Measurements from ENCODE around the gene NEK7.

Gene NEK7

DNA sequence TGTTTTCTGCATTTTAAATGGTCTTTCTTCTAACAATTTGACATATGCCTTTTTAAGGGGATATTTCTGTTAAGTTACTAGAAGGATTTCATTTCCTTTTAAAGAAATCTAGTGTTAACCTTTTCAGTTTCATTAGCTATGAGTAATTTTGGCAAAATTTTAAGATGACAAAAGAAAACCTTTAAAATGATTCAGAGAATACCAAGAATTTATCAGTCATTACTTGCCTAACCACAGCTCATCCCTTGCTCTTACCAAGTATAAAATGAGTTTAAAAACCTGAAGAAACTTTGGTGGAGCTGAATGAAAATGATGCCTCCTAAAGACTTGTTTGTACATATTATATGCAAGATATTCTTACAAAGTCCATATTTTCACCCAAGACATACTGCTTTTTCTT, 101.7 kb downstream of the NEK7 start:
- Histone ChIP-seq H3K4me1 (ENCODE audit: insufficient read depth, insufficient read length) (no peaks in the 10 kb centered on the region), H3K9me3 (ENCODE audit: insufficient read depth, low read length) (no peaks in the 10 kb centered on the region), H3K27me3 (ENCODE audit: insufficient read depth, insufficient read length) (no peaks in the 10 kb centered on the region), H3K36me3 (ENCODE audit: insufficient read depth, insufficient read length, low read length) (no peaks in the 10 kb centered on the region), H3K9ac (ENCODE audit: insufficient read length, low read depth) (no peak overlapping the region), H3K4me3 (ENCODE audit: insufficient read length, low read depth) (no peak overlapping the region)
- DNase-seq (ENCODE audit: low read depth, low spot score) = no peak
- no peak for TF ChIP-seq ZNF274 (IDR thresholded peaks at IDR 0.05; ENCODE audit: low read depth, low read length)
- no peak for TF ChIP-seq SUZ12 (IDR thresholded peaks at IDR 0.05; ENCODE audit: extremely low read depth, insufficient read depth, insufficient read length)
- TF ChIP-seq YY1 (IDR thresholded peaks at IDR 0.05; ENCODE audit: insufficient read depth, insufficient read length) = no peak

DNA sequence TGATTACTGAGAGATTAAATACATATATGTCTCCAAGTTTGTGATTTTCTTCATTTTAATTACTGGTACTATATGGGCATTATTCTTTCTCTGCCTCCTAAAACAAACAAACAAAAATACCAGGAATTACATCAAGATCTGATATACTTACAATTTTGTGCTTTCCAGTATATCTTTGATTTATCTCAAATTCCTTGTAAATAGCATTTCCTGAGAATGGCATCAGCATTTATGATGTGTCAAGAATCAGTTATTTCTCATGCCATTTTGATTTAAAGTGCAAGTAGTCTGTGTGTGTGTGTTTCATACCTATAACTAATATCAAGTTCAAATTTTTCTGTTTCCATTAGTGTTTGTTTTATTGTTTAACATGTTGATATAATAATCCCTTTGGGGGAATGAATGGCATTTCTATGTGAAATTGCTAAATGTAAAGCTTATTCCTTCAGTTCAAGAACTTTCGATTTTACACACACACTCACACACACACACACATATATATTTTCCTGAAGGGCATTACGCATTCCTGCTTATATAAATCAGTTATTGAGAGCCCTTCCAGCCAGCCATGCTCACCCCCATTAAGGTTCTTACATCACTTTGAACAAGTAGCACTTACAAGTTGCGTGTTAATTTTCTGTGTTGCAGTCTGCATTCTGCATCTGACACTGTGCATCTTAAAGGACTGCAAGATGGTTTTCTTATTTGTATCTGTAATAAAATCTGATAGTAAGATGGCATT, 102.7 kb downstream of the NEK7 start:
- DNase-seq (ENCODE audit: low read depth, low spot score) = no peak
- Histone ChIP-seq H3K9me3 (ENCODE audit: insufficient read depth, low read length) (no peaks in the 10 kb centered on the region), H3K9ac (ENCODE audit: insufficient read length, low read depth) (no peak overlapping the region), H3K27me3 (ENCODE audit: insufficient read depth, insufficient read length) (no peaks in the 10 kb centered on the region), H3K36me3 (ENCODE audit: insufficient read depth, insufficient read length, low read length) (no peaks in the 10 kb centered on the region), H3K4me3 (ENCODE audit: insufficient read length, low read depth) (no peak overlapping the region), H3K4me1 (ENCODE audit: insufficient read depth, insufficient read length) (no peaks in the 10 kb centered on the region)
- no peak for TF ChIP-seq YY1 (IDR thresholded peaks at IDR 0.05; ENCODE audit: insufficient read depth, insufficient read length)
- TF ChIP-seq ZNF274 (IDR thresholded peaks at IDR 0.05; ENCODE audit: low read depth, low read length) = no peak

DNA sequence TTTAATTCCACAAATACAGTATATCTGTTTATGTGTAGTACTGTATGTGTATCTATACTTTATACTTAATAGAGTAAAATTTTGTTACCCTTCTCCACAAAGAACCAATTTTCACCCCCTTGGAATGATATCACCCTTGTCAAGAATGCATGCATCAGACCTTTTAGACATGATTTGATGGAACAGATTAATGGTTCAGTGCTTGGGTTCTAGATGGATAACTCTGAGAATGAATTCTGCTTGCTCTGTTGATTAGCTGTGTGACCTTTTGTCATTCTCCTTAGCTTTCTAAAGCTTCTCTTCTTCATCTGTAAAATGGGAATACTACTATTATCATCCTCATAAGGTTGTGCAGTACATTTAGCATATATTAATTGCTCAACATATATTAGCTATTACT, 105.1 kb downstream of the NEK7 start:
- DNase-seq (ENCODE audit: low read depth, low spot score) = no peak
- Histone ChIP-seq H3K27me3 (ENCODE audit: insufficient read depth, insufficient read length) (no peaks in the 10 kb centered on the region), H3K9ac (ENCODE audit: insufficient read length, low read depth) (no peak overlapping the region), H3K9me3 (ENCODE audit: insufficient read depth, low read length) (no peaks in the 10 kb centered on the region), H3K4me3 (ENCODE audit: insufficient read length, low read depth) (no peak overlapping the region), H3K4me1 (ENCODE audit: insufficient read depth, insufficient read length) (no peaks in the 10 kb centered on the region), H3K36me3 (ENCODE audit: insufficient read depth, insufficient read length, low read length) (no peaks in the 10 kb centered on the region)
- TF ChIP-seq ZNF274 (IDR thresholded peaks at IDR 0.05; ENCODE audit: low read depth, low read length) (no peak), SUZ12 (IDR thresholded peaks at IDR 0.05; ENCODE audit: extremely low read depth, insufficient read depth, insufficient read length) (no peak), YY1 (IDR thresholded peaks at IDR 0.05; ENCODE audit: insufficient read depth, insufficient read length) (no peak)

DNA sequence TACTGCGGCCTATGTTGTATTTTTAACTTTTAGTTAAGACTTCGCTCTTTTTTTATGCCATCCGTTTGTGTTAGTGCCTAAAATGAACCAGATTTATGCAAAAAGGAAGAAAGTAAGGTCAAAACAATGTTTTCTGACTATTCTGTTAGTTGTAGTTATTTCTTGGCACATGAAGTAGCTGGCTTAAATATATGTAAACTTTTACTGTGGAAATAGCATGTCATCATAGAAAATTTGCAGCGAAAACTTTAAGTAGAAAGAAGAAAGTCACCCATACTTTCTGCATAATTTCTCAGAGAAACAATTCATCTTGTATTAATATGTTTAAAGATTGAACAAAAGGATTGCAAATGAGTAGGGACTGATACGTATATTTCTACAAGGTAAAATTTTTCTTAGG, 106.4 kb downstream of the NEK7 start:
- no peak for TF ChIP-seq SUZ12 (IDR thresholded peaks at IDR 0.05; ENCODE audit: extremely low read depth, insufficient read depth, insufficient read length)
- TF ChIP-seq ZNF274 (IDR thresholded peaks at IDR 0.05; ENCODE audit: low read depth, low read length) = no peak
- Histone ChIP-seq H3K36me3 (ENCODE audit: insufficient read depth, insufficient read length, low read length) (no peaks in the 10 kb centered on the region), H3K4me1 (ENCODE audit: insufficient read depth, insufficient read length) (no peaks in the 10 kb centered on the region), H3K27me3 (ENCODE audit: insufficient read depth, insufficient read length) (no peaks in the 10 kb centered on the region), H3K9me3 (ENCODE audit: insufficient read depth, low read length) (no peaks in the 10 kb centered on the region), H3K9ac (ENCODE audit: insufficient read length, low read depth) (no peak overlapping the region), H3K4me3 (ENCODE audit: insufficient read length, low read depth) (no peak overlapping the region)
- DNase-seq (ENCODE audit: low read depth, low spot score) = no peak

DNA sequence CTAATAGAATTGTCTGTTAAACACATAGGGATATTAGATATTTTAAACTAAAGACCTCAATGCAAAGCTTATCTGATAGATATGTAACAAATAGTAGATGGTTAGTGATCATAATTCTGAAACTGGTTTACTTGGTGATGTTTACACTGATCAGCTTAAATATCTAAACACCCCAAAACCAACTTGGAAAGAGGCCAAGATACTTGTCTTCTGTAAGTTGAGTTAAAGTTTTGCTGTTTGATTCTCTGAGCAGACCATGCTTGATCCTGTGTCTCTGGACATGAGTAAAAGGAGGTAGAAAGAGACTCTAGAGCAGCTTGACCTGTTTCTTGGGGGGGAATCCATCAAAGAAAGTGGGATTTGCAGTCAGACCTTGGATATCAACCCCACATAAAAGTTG, 107.5 kb downstream of the NEK7 start:
- H3K9me3 ChIP-seq (ENCODE audit: insufficient read depth, low read length) = no peaks in the 10 kb centered on the region
- no peak for DNase-seq (ENCODE audit: low read depth, low spot score)
- H3K4me1 ChIP-seq (ENCODE audit: insufficient read depth, insufficient read length) = no peaks in the 10 kb centered on the region
- H3K27me3 ChIP-seq (ENCODE audit: insufficient read depth, insufficient read length) = no peaks in the 10 kb centered on the region
- TF ChIP-seq ZNF274 (IDR thresholded peaks at IDR 0.05; ENCODE audit: low read depth, low read length) (no peak), YY1 (IDR thresholded peaks at IDR 0.05; ENCODE audit: insufficient read depth, insufficient read length) (no peak), SUZ12 (IDR thresholded peaks at IDR 0.05; ENCODE audit: extremely low read depth, insufficient read depth, insufficient read length) (no peak)
- H3K9ac ChIP-seq (ENCODE audit: insufficient read length, low read depth) = no peak overlapping the region
- H3K4me3 ChIP-seq (ENCODE audit: insufficient read length, low read depth) = no peak overlapping the region
- no peaks in the 10 kb centered on the region for H3K36me3 ChIP-seq (ENCODE audit: insufficient read depth, insufficient read length, low read length)

DNA sequence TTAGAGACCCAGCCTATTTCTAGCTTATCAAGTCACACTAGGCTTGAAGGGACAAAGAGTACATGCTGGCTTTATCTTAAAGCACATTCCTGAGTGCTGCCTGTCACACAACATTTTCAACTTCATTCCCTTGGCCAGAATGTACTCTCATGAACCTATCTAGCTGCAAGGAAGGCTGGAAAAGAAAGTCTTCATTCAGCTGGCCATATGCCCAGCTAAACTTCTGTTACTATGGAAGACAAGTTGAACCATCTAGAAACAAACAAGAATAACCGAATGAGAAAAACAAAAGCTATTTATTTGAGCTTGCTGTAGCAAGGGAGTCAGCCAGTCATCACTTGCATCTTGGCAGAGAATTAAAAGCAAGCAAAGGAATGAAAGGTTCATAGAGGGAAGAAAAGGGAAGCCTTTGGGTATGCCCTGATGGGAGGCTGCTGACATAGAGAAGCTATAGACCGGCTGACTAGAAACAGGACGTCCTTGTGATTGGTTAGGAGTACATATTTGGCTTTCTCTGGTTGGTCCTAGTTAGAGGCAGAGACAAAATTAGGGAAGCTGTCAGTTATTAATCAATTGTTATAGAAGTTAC, 108.4 kb downstream of the NEK7 start:
- Histone ChIP-seq H3K36me3 (ENCODE audit: insufficient read depth, insufficient read length, low read length) (no peaks in the 10 kb centered on the region), H3K9ac (ENCODE audit: insufficient read length, low read depth) (no peak overlapping the region), H3K4me1 (ENCODE audit: insufficient read depth, insufficient read length) (no peaks in the 10 kb centered on the region), H3K27me3 (ENCODE audit: insufficient read depth, insufficient read length) (no peaks in the 10 kb centered on the region), H3K9me3 (ENCODE audit: insufficient read depth, low read length) (no peaks in the 10 kb centered on the region), H3K4me3 (ENCODE audit: insufficient read length, low read depth) (no peak overlapping the region)
- DNase-seq (ENCODE audit: low read depth, low spot score) = no peak
- TF ChIP-seq YY1 (IDR thresholded peaks at IDR 0.05; ENCODE audit: insufficient read depth, insufficient read length) (no peak), SUZ12 (IDR thresholded peaks at IDR 0.05; ENCODE audit: extremely low read depth, insufficient read depth, insufficient read length) (no peak), ZNF274 (IDR thresholded peaks at IDR 0.05; ENCODE audit: low read depth, low read length) (no peak)

DNA sequence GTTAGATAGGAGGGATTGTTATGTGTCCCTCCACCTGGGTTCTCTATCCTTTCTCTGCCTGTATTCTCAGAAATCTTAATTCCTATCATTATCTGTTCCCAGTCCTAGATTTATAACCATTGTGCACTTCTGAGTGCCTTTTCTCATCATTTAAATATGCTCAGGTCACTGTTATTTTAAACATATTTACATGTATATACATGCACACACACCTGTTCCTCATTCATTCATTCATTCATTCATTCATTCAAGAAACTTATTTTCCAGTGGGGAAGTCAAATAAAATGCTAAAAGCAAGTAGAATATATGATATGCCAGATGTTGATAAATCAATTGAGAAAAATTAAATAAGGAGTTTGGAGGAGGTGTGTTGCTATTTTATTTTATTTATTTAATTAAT, 110.3 kb downstream of the NEK7 start:
- no peaks in the 10 kb centered on the region for H3K36me3 ChIP-seq (ENCODE audit: insufficient read depth, insufficient read length, low read length)

More for the DNA sequence above, 110.3 kb downstream of the NEK7 start:
- Histone ChIP-seq H3K4me3 (ENCODE audit: insufficient read length, low read depth) (no peak overlapping the region), H3K9ac (ENCODE audit: insufficient read length, low read depth) (no peak overlapping the region), H3K4me1 (ENCODE audit: insufficient read depth, insufficient read length) (no peaks in the 10 kb centered on the region), H3K9me3 (ENCODE audit: insufficient read depth, low read length) (no peaks in the 10 kb centered on the region), H3K27me3 (ENCODE audit: insufficient read depth, insufficient read length) (no peaks in the 10 kb centered on the region)
- no peak for TF ChIP-seq YY1 (IDR thresholded peaks at IDR 0.05; ENCODE audit: insufficient read depth, insufficient read length)
- no peak for TF ChIP-seq ZNF274 (IDR thresholded peaks at IDR 0.05; ENCODE audit: low read depth, low read length)
- no peak for TF ChIP-seq SUZ12 (IDR thresholded peaks at IDR 0.05; ENCODE audit: extremely low read depth, insufficient read depth, insufficient read length)
- DNase-seq (ENCODE audit: low read depth, low spot score) = no peak

Measured in NT2/D1 (cell line).